DOHH2 (cell line): ENCODE measurements around the gene UBE2L3.
"Not testable (repeated sequence)": the region's sequence is repeated elsewhere in the genome, so short reads cannot be mapped to it uniquely, and the experiment has no call there.

Source experiments
- CTCF ChIP-seq: fragments of 200-600 bp; sonication (generic); IDR thresholded peaks from one replicate; pipeline ENCODE4 v1.5.1; 2014; ENCODE audit warnings: antibody characterized with exemption, mild to moderate bottlenecking, low read depth, low read length; ENCODE audit not compliant: poor library complexity, severe bottlenecking
- EZH2phosphoT487 ChIP-seq: fragments of 200-600 bp; sonication (generic); IDR thresholded peaks from 2 replicates; pipeline ENCODE4 v1.6.1; 2017; ENCODE audit warnings: borderline replicate concordance, mild to moderate bottlenecking, antibody characterized with exemption, low read length, moderate library complexity, mixed read lengths

DNA sequence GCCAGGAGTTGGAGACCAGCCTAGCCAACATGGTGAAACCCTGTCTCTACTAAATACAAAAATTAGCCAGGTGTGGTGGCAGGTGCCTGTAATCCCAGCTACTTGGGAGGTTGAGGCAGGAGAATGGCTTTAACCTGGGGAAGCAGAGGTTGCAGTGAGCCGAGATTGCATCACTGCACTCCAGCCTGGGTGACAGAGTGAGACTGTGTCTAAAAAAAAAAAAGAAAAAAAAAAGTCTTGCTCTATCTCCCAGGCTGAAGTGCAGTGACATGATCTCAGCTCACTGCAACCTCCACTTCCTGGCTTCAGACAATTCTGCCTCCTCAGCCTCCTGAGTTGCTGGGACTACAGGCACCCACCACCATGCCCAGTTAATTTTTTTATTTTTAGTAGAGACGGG, 69.9 kb downstream of the UBE2L3 start:
- not testable (repeated sequence) for TF ChIP-seq CTCF, EZH2phosphoT487
